Astrocyte (in vitro differentiated cells and primary cell): ENCODE measurements around the gene SUGCT.

ENCODE experiments used
- EZH2 ChIP-seq: IDR thresholded peaks from 2 replicates; pipeline ENCODE4 v1.6.1; 2012; ENCODE audit warnings: mild to moderate bottlenecking, low read length, inconsistent platforms; ENCODE audit not compliant: insufficient read depth
- TF ChIP-seq, protein P1 (sequence below): IDR thresholded peaks from 2 replicates; pipeline ENCODE4 v1.5.1; 2011; ENCODE audit warnings: low read depth, mild to moderate bottlenecking, inconsistent platforms, low read length, moderate library complexity; ENCODE audit not compliant: insufficient read depth

DNA sequence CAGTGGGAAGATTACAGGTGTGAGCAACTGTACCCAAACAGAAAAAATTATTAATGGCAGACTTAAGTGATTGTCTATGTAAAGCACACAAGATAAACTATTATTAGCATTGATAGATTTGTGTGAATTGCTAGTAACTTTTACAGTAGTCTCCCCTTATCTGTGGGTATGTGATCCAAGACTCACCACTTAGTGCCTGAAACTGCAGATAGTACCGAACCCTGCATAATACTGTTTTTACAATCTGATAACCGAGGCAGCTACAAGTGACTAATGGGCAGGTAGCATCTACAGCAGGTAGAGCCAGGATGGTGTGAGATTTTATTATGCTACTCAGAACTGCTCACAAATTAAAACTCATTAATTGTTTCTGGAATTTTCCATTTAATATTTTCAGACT, 31.9 kb upstream of the SUGCT start:
- TF ChIP-seq, protein P1, sequence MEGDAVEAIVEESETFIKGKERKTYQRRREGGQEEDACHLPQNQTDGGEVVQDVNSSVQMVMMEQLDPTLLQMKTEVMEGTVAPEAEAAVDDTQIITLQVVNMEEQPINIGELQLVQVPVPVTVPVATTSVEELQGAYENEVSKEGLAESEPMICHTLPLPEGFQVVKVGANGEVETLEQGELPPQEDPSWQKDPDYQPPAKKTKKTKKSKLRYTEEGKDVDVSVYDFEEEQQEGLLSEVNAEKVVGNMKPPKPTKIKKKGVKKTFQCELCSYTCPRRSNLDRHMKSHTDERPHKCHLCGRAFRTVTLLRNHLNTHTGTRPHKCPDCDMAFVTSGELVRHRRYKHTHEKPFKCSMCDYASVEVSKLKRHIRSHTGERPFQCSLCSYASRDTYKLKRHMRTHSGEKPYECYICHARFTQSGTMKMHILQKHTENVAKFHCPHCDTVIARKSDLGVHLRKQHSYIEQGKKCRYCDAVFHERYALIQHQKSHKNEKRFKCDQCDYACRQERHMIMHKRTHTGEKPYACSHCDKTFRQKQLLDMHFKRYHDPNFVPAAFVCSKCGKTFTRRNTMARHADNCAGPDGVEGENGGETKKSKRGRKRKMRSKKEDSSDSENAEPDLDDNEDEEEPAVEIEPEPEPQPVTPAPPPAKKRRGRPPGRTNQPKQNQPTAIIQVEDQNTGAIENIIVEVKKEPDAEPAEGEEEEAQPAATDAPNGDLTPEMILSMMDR: no peak
- TF ChIP-seq EZH2: no peak
